GM21737 (cell line): ENCODE measurements around the gene UBA6.
"Not testable (repeated sequence)": the region's sequence is repeated elsewhere in the genome, so short reads cannot be mapped to it uniquely, and the experiment has no call there.

Experiments
- ATAC-seq: cut with Tn5 transposase; IDR thresholded peaks from one replicate; pipeline ENCODE4 v1.9.1; 2021; ENCODE audit warnings: mild to moderate bottlenecking, moderate library complexity; ENCODE audit not compliant: unreplicated experiment

Gene UBA6

GRCh38 chr4:67674098-67674497, 26.9 kb downstream of the UBA6 start:
- no peak for ATAC-seq

DNA sequence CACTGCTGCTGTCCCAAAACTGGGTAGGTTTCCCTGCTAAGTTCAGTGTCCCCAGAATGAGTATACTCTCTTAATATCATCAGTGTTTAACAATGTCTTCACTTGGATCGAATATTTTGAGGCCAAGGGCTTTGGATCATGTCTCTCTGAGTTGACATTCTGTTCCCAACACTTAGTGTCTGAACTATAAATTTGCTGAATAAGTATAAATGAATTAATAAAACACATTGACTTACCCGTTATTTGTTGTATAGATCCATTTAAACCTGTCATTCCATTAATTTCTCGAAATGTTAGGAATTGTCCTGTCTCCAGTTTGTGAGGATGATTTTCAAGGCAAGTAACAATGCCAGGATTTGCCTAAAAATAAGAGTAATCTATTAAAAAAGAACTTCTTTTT, 32.6 kb downstream of the UBA6 start:
- no peak for ATAC-seq

- no peak for ATAC-seq
Observed at GRCh38 chr4:67660418-67660817, 40.5 kb downstream of the UBA6 start.

- no peak for ATAC-seq
Observed at GRCh38 chr4:67659065-67659464, 41.9 kb downstream of the UBA6 start.

DNA sequence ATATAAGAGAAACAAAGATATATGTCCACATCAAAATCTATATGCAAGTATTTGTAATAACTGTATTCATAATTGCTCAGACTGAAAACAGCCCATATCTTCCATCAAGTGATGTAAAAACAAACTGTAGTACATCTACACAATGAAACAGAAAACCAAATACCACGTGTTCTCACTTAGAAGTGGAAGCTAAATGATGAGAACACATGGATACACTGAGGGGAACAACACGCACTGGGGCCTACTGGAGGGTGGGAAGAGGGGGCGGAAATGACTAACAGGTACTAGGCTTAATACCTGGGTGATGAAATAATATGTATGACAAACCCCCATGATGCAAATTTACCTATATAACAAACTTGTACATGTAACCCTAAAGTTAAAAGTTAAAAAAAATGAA, 42.7 kb downstream of the UBA6 start:
- ATAC-seq, result no peak

- ATAC-seq, result no peak
Observed at GRCh38 chr4:67651536-67651935, 49.4 kb downstream of the UBA6 start.

DNA sequence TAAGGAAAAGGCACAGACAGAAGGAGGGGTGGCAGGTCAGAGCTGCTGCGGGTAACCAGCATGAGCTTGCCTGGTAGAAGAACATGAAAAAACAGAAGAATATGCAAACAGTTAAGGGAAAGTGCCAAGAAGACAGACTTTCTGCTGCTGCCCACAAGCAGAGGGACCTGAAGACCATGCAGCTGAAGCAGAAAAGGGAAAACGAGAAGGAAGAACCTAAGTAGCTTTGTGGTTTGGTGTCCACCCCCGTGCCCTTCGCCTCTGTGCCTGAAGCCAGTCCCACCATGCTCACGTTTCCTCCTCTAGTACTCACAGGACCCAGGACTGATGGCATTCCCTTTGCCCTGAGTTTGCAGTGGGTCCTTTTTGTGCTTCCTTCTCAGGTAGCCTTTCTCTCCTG, 62.8 kb downstream of the UBA6 start:
- no peak for ATAC-seq

DNA sequence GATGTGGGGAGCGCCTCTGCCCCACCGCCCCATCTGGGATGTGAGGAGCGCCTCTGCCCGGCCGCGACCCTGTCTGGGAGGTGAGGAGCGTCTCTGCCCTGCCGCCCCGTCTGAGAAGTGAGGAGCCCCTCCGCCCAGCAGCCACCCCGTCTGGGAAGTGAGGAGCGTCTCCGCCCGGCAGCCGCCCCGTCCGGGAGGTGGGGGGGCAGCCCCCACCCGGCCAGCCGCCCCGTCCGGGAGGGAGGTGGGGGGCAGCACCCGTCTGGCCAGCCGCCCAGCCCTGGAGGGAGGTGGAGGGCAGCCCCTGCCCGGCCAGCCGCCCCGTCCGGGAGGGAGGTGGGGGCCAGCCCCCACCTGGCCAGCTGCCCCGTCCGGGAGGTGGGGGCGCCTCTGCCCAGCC, 64.0 kb downstream of the UBA6 start:
- ATAC-seq, result not testable (repeated sequence)

DNA sequence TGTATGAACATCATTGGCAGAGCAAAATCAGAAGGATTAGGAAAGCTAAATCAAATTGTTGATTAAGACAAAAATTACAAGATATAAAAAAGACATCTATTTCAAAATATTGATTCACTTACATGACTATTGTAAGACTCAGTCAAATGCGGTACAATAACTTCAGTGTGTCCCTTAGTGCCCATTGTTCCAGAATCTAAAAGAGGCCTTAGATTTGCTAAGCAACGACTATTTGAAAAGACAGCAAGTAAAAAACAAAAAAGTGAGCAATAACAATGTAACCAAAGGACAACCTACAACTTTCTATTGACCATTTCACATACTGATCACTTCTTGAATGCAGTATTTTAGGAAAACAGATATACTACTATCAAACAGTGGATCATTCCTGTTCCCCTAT, 65.6 kb downstream of the UBA6 start:
- ATAC-seq, result no peak

DNA sequence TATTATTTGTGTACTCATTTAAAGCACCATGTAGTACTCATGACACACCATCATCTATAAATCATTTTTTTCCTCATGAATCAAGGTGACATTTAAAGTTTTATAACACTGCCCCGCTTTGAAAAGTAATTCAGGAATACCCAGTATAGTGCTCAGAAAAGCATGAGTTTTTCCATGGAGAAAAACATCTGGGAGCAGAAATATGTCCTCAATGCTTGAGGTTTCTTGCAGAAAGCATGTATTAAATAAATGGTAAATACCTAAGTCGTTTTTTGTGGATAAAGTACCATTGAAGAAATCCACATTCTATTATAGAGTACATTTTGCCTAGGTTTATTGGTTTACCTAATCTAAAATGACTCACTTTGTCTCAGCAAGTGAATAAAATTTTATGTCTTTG, 66.2 kb downstream of the UBA6 start:
- no peak for ATAC-seq

GRCh38 chr4:67632492-67632891, 68.5 kb downstream of the UBA6 start:
- ATAC-seq, result no peak

GRCh38 chr4:67624939-67625338, 76.0 kb downstream of the UBA6 start:
- ATAC-seq, result no peak

- no peak for ATAC-seq
Observed at GRCh38 chr4:67616478-67616877, 84.5 kb downstream of the UBA6 start.

DNA sequence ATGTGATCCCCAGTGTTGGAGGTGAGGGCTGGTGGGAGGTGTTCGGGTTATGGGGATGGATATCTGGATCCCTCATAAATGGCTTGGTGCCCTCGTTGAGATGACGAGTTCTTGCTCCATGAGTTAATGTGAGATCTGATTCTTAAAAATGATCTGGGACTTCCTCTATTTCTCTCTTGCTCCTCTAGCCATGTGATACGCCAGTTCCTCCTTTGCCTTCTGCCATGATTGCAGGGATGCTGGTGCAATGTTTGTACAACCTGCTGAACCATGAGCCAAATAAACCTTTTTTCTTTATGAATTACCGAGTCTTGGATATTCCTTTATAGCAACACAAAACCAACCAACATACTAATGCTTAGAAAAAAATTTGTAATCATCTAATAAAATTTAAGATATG, 85.8 kb downstream of the UBA6 start:
- ATAC-seq, result no peak

- ATAC-seq, result no peak
Observed at GRCh38 chr4:67614186-67614585, 86.8 kb downstream of the UBA6 start.

- no peak for ATAC-seq
Observed at GRCh38 chr4:67608027-67608426, 92.9 kb downstream of the UBA6 start.

- no peak for ATAC-seq
Observed at GRCh38 chr4:67604749-67605148, 96.2 kb downstream of the UBA6 start.

DNA sequence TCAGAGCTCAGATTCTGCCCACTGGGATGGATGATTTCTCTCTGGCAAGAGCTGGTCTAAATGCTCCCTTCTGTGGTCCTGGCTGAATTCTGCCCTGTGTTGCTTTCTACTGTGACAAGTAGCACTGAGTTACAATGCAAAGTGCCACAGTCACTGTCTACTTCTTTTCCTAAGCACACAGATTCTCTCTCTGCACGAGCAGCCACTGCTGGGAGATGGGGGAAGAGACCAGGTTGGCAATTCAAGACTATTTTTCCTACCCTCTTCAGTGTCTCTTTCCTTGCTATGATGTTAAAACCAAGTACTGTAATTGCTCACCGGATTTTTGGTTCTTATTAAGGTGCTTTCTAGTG, 97.0 kb downstream of the UBA6 start:
- ATAC-seq, result no peak

DNA sequence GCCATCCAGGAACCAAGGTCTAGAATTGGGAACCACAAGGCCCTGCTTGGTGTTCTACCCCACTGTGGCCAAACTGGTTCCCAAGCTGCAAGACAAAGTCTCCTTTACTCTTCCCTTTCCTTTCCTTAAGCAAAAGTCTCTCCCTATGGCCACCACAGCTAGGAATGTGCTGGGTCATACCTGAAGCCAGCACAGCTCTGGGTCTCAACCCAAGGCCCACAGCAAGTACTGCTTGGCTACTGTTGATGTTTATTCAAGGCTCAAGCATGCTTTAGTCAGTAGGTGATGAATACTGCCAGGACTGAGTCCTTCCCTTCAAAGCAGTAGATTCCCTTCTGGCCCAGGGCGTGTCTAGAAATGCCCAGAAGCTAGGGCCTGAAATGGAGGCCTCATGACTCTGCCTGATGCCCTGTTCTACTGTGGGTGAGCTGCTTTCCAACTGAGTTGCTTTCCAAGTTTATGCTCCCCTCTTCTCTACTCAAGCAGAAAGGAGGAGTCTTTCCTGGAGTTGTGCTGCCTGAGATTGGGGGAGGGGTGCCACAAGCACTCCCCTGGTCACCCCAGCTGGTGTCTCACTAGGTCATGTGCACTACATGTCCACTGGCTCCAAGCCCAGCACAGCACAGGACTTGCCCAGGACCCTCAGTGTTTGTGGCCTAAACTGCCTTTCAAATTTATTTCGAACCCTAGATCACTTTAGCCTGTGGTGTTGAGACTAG, 97.5 kb downstream of the UBA6 start:
- no peak for ATAC-seq

GRCh38 chr4:67593741-67594175, 107.2 kb downstream of the UBA6 start:
- no peak for ATAC-seq

DNA sequence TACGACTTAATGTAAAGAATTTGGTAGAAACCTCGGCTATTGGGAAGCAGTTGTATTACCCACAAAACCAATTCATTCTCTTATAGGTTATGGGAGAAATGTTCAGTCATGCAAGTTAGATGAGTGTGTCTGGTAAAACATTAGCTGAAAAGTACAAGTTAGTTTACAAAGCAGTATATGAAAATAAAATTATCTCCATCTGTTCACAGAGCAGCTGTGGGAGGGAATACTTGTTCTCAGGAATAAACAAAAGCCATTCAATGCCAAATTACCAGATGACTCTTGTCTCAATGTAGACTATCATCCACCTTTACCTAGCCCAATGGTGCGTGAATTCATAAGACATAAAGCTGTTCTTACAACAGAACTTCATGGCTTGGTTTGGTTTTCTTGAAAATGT, 113.8 kb downstream of the UBA6 start:
- no peak for ATAC-seq

DNA sequence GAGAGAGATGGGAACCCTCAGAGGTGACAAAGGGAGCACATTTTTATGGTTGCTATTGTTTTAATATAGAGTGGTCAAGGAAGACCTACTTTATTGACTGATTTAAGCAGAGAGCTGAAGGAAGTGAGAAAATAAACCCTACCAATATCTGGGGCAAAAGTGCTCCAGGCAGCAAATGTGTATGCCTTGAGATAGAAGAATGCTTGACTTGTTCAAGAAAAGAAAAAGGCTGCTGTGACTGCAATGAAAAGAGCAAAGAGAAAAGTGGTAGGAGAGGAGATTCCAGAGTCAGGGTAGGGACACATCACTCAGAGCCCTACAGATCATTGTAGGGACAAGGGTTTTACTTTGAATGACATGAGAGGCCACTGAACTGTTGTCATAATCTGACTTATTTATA, 116.5 kb downstream of the UBA6 start:
- no peak for ATAC-seq

- no peak for ATAC-seq
Observed at GRCh38 chr4:67581913-67582312, 119.0 kb downstream of the UBA6 start.
